Gastrocnemius medialis (tissue), 4 donors: ENCODE data around the gene EYS. TPM values are rescaled to one million over a fixed set of nuclear protein-coding genes. Genes with fewer than 3 reads are reported as not detected.

Experiments
- ATAC-seq, 2 donors: fragments of 150-250 bp; one replicate each; pipeline ENCODE4 v1.9.1; 2016
- DNase-seq, 2 donors: peaks; one replicate each; pipeline ENCODE4 v3.0.0-alpha.2; 2019
- H3K27ac ChIP-seq, 4 donors: fragments of 200-600 bp; sonication (generic); 1 replicate in 1 of 4; 2 replicates in 3 of 4; pipeline ENCODE4 v1.5.1; 2016 to 2018; ENCODE audit warnings: mild to moderate bottlenecking in 2 of 4, moderate library complexity in 1 of 4
- H3K27me3 ChIP-seq, 3 donors: fragments of 200-600 bp; sonication (generic) in 2 of 3; 1 replicate in 1 of 3; 2 replicates in 2 of 3; pipeline versions ENCODE4 v1.5.1 to v1.6.0; 2016 to 2019; ENCODE audit warnings: mild to moderate bottlenecking in 1 of 3, moderate library complexity in 1 of 3
- H3K36me3 ChIP-seq, 2 donors: fragments of 200-600 bp; sonication (generic) in 1 of 2; one replicate each; pipeline ENCODE4 v1.5.1; 2017 to 2018
- H3K4me1 ChIP-seq, 2 donors: fragments of 200-600 bp; sonication (generic) in 1 of 2; one replicate each; pipeline ENCODE4 v1.5.1; 2016 to 2017; ENCODE audit warnings: mild to moderate bottlenecking in 2 of 2
- H3K4me3 ChIP-seq, 4 donors: fragments of 200-600 bp; sonication (generic) in 3 of 4; 1 replicate in 1 of 4; 2 replicates in 3 of 4; pipeline ENCODE4 v1.5.1; 2016 to 2019; ENCODE audit warnings: mild to moderate bottlenecking in 2 of 4
- H3K9me3 ChIP-seq, 3 donors: fragments of 200-600 bp; sonication (generic) in 2 of 3; 1 replicate in 1 of 3; 2 replicates in 2 of 3; pipeline ENCODE4 v1.5.1; 2016 to 2019
- POLR2A ChIP-seq, 2 donors: fragments of 450-650 bp; IDR thresholded peaks; one replicate each; pipeline ENCODE4 v1.6.1; 2017; ENCODE audit warnings: antibody characterized with exemption in 2 of 2, mild to moderate bottlenecking in 2 of 2, moderate library complexity in 2 of 2
- in situ Hi-C, 4 donors: fragments of 200-750 bp; cut with MboI; loops; one replicate each; pipeline versions ENCODE4 v1.15.0 to v1.8.0; 2017; ENCODE audit warnings: low sequenced_read_pairs in 4 of 4
- intact Hi-C: fragments of 100-400 bp; cut with DNase I; formaldehyde crosslinking; loops from one replicate; pipeline ENCODE4 v1.15.1; 2023; ENCODE audit warnings: low total_unique reads
- total RNA-seq, 4 donors: library from RNA; depleted of rRNA; stranded (reverse); fragments of >200 nt; gene quantifications; one replicate each; pipeline versions ENCODE4 v1.1.0 to v1.2.3, GENCODE V29; 2016
- TF ChIP-seq, protein P1 (sequence below), 5 experiments: fragments of 450-650 bp in 3 of 5; fragments of 200-600 bp in 2 of 5; sonication (generic) in 2 of 5; IDR thresholded peaks in 4 of 5; conservative IDR thresholded peaks in 1 of 5; 1 replicate in 4 of 5; 2 replicates in 1 of 5; pipeline ENCODE4 v1.5.1; 2016 to 2019; ENCODE audit warnings: antibody characterized with exemption in 5 of 5, mild to moderate bottlenecking in 3 of 5, moderate library complexity in 3 of 5

Gene EYS
- total RNA-seq, 4 donors from 2014 or later, result 0.20 TPM; not detected in 3

DNA sequence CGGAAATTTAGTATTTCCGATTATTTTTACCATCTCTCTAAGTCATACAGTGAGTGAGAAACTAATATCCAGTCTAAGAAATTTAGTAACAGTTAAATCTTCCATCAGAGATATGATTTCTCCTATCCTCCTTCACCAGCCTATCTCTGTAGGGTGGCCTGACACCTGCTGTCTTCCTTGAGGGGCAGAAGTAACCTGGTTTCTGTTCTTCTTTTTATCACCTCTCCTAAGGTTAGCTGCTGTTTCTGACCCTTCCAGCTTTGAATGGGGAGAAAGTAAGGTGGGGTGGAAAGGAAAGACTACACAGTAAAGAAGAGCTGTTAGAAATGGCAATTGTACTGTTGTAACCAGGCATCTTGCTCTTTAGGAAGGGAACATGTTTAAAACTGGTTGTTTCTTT is 1623.8 kb downstream of the EYS start:
- intact Hi-C loops, result no loop called here
- Histone ChIP-seq H3K4me1 (no peaks in the 10 kb centered on the region), H3K27me3 (no peaks in the 10 kb centered on the region), H3K9me3 (no peaks in the 10 kb centered on the region), H3K27ac (no peak overlapping the region), H3K36me3 (no peaks in the 10 kb centered on the region), H3K4me3 (no peak overlapping the region)
- DNase-seq, result no peak
- ATAC-seq, result no peak
- TF ChIP-seq, protein P1, sequence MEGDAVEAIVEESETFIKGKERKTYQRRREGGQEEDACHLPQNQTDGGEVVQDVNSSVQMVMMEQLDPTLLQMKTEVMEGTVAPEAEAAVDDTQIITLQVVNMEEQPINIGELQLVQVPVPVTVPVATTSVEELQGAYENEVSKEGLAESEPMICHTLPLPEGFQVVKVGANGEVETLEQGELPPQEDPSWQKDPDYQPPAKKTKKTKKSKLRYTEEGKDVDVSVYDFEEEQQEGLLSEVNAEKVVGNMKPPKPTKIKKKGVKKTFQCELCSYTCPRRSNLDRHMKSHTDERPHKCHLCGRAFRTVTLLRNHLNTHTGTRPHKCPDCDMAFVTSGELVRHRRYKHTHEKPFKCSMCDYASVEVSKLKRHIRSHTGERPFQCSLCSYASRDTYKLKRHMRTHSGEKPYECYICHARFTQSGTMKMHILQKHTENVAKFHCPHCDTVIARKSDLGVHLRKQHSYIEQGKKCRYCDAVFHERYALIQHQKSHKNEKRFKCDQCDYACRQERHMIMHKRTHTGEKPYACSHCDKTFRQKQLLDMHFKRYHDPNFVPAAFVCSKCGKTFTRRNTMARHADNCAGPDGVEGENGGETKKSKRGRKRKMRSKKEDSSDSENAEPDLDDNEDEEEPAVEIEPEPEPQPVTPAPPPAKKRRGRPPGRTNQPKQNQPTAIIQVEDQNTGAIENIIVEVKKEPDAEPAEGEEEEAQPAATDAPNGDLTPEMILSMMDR (IDR thresholded peaks at IDR 0.05 in 4 of 5, conservative IDR thresholded peaks at IDR 0.05 in 1 of 5), result no peak
- no peak for TF ChIP-seq POLR2A (IDR thresholded peaks at IDR 0.05)
- in situ Hi-C loops, result no loop called here

DNA sequence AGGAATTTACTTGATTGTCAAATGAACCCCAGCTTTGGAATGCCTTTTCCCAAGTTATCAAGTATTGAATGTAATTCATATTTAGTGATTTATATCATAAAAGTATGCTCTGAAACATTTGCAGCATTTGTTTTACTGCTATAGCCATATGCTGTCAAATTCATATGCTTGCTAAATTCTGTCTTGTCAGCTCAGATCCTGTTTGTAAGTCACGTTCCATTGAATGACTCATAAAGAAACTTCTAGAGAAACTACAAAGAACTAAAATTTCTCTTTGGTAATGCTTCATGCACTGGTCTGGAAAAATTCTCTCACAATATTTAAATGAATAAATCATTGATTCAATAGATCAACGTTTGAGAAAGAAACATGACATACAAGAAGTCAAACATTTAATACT is 1625.6 kb downstream of the EYS start:
- no peaks in the 10 kb centered on the region for H3K4me1 ChIP-seq
- no peaks in the 10 kb centered on the region for H3K27me3 ChIP-seq
- ATAC-seq, result no peak
- no peak for TF ChIP-seq POLR2A (IDR thresholded peaks at IDR 0.05)
- TF ChIP-seq, protein P1 (IDR thresholded peaks at IDR 0.05 in 4 of 5, conservative IDR thresholded peaks at IDR 0.05 in 1 of 5), result no peak
- no peak overlapping the region for H3K4me3 ChIP-seq
- in situ Hi-C loops, result no loop called here
- no peaks in the 10 kb centered on the region for H3K9me3 ChIP-seq
- DNase-seq, result no peak
- intact Hi-C loops, result no loop called here
- H3K27ac ChIP-seq, result no peak overlapping the region
- H3K36me3 ChIP-seq, result no peaks in the 10 kb centered on the region

- no peaks in the 10 kb centered on the region for H3K27me3 ChIP-seq
- no peaks in the 10 kb centered on the region for H3K36me3 ChIP-seq
- H3K4me3 ChIP-seq, result no peak overlapping the region
- DNase-seq (no peak), ATAC-seq (no peak)
- H3K27ac ChIP-seq, result no peak overlapping the region
- in situ Hi-C loops (no loop called here), intact Hi-C loops (no loop called here)
- no peaks in the 10 kb centered on the region for H3K4me1 ChIP-seq
- no peaks in the 10 kb centered on the region for H3K9me3 ChIP-seq
- TF ChIP-seq, protein P1 (IDR thresholded peaks at IDR 0.05 in 4 of 5, conservative IDR thresholded peaks at IDR 0.05 in 1 of 5), result no peak
- TF ChIP-seq POLR2A (IDR thresholded peaks at IDR 0.05), result no peak
Observed at GRCh38 chr6:64074981-64075380, 1632.0 kb downstream of the EYS start.

GRCh38 chr6:64072686-64073085 is 1634.3 kb downstream of the EYS start:
- intact Hi-C loops, result no loop called here
- ATAC-seq, result no peak

DNA sequence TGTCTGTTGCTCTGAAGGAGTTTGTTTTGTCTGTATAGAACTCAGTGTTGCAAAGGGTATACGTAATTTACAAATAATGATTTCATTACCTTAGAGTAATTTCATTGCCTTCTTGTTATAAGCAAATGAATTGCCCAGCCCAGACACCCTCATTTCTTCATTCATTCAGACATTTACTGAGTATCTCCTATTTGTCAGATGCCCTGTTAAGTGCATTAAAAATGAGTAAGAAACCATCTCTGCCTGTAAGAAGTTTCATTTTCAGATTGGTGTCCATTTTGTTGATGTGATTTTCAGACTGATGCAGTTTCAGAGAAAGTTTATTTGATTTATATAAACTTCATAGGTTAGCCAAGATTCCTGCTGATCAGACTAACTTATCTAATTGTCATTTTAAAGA is 1642.1 kb downstream of the EYS start:
- in situ Hi-C loops (no loop called here), intact Hi-C loops (no loop called here)
- Histone ChIP-seq H3K4me1 (no peaks in the 10 kb centered on the region), H3K36me3 (no peaks in the 10 kb centered on the region), H3K27ac (no peak overlapping the region), H3K4me3 (no peak overlapping the region), H3K27me3 (no peaks in the 10 kb centered on the region), H3K9me3 (no peaks in the 10 kb centered on the region)
- no peak for TF ChIP-seq POLR2A (IDR thresholded peaks at IDR 0.05)
- TF ChIP-seq, protein P1 (IDR thresholded peaks at IDR 0.05 in 4 of 5, conservative IDR thresholded peaks at IDR 0.05 in 1 of 5), result no peak
- ATAC-seq (no peak), DNase-seq (no peak)

More at GRCh38 chr6:64072686-64073085, 1634.3 kb downstream of the EYS start:
- H3K9me3 ChIP-seq, result no peaks in the 10 kb centered on the region
- no peaks in the 10 kb centered on the region for H3K27me3 ChIP-seq
- DNase-seq, result no peak
- no peak overlapping the region for H3K27ac ChIP-seq
- no peak overlapping the region for H3K4me3 ChIP-seq
- no peaks in the 10 kb centered on the region for H3K4me1 ChIP-seq
- H3K36me3 ChIP-seq, result no peaks in the 10 kb centered on the region
- in situ Hi-C loops, result no loop called here
- no peak for TF ChIP-seq POLR2A (IDR thresholded peaks at IDR 0.05)
- TF ChIP-seq, protein P1 (IDR thresholded peaks at IDR 0.05 in 4 of 5, conservative IDR thresholded peaks at IDR 0.05 in 1 of 5), result no peak
